ENCODE results near the gene APC.

GRCh38 chr5:112823181-112823580 is 85.5 kb downstream of the APC start:
- TF ChIP-seq CTCF (IDR thresholded peaks at IDR 0.05; ENCODE audit: low read depth, low read length) (no peak), EZH2phosphoT487 (IDR thresholded peaks at IDR 0.05; ENCODE audit: low read depth) (no peak)
